ENCODE measurements around the gene LPAR3. TPM values are rescaled to one million over a fixed set of nuclear protein-coding genes. Genes with fewer than 3 reads are reported as not detected.

Gene LPAR3
- total RNA-seq, 1 donor from 2014 or later = 16.2 TPM

DNA sequence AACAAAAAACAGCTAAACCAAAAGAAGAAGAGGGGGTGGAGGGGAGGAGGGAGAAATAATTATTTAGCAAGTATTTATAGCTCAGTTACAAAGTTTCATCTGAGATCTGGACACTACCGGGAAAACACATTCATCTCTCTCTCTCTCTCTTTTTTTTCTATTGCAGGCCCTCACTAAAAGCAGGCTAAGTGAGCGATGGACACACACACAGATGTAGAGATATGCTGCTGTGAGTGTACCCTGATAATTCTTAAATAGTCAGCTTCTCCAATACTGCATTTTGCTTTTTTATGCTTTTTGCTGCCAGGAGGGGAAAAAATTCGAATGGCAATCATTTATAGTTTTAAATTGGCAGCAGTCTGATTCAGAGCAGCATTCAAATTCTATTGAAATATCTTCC, 65.0 kb downstream of the LPAR3 start:
- Histone ChIP-seq H3K27me3 (ENCODE audit: low read depth) (no peaks in the 10 kb centered on the region), H3K27ac (replicated peaks) (no peak overlapping the region), H3K36me3 (no peaks in the 10 kb centered on the region), H3K9me3 (replicated peaks) (no peaks in the 10 kb centered on the region), H3K4me1 (peaks cover 32% of the 10 kb centered on the region), H3K4me3 (no peak overlapping the region)
- DNase-seq = no peak
- TF ChIP-seq, protein P1, sequence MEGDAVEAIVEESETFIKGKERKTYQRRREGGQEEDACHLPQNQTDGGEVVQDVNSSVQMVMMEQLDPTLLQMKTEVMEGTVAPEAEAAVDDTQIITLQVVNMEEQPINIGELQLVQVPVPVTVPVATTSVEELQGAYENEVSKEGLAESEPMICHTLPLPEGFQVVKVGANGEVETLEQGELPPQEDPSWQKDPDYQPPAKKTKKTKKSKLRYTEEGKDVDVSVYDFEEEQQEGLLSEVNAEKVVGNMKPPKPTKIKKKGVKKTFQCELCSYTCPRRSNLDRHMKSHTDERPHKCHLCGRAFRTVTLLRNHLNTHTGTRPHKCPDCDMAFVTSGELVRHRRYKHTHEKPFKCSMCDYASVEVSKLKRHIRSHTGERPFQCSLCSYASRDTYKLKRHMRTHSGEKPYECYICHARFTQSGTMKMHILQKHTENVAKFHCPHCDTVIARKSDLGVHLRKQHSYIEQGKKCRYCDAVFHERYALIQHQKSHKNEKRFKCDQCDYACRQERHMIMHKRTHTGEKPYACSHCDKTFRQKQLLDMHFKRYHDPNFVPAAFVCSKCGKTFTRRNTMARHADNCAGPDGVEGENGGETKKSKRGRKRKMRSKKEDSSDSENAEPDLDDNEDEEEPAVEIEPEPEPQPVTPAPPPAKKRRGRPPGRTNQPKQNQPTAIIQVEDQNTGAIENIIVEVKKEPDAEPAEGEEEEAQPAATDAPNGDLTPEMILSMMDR (IDR thresholded peaks at IDR 0.05; ENCODE audit: borderline replicate concordance) = no peak
- intact Hi-C loops (cut with micrococcal nuclease) = no loop called here

DNA sequence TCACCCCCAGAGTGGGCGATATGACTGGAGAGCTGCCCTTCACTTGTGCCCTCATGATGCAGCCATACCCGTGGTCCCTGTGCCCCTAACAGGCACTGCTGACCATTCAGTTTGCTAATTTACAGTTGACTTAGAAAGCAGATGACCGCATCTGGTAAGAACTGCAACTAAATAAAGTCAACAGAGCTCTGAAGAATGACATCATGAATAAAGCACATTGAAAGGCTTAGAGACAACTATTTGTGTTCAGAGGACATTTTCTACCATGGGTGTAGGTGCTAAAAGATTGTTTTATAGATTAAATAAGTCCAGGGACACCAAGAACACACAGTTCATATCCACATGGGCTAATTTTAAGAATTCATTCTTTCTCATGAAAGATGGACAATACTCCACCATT, 65.5 kb downstream of the LPAR3 start:
- intact Hi-C loops (cut with micrococcal nuclease) = no loop called here

DNA sequence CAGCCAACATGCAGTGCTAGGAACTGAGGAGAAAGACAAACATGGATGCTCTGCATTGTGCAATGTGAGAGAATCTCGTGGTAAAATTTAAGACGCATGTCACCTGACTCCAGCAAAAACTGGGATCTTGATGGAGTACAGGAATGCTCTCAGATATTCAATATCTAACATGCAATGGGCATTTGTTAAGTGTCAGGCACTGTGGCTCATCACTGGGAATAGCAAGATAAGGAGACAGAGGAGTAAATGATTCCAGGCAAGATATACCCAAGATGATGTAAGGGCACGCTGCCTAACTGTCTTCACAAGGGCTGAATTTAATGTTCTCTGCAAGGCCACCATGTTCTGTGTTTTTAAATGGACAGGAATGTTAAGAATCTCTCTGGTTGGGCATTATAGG, 67.8 kb downstream of the LPAR3 start:
- intact Hi-C loops (cut with micrococcal nuclease) = no loop called here
- H3K4me3 ChIP-seq = no peak overlapping the region
- peaks cover 28% of the 10 kb centered on the region for H3K4me1 ChIP-seq
- no peaks in the 10 kb centered on the region for H3K36me3 ChIP-seq
- DNase-seq = no peak
- TF ChIP-seq, protein P1 (IDR thresholded peaks at IDR 0.05; ENCODE audit: borderline replicate concordance) = no peak
- no peaks in the 10 kb centered on the region for H3K9me3 ChIP-seq (replicated peaks)
- no peaks in the 10 kb centered on the region for H3K27me3 ChIP-seq (ENCODE audit: low read depth)
- H3K27ac ChIP-seq (replicated peaks) = no peak overlapping the region

More for the DNA sequence above, 65.5 kb downstream of the LPAR3 start:
- Histone ChIP-seq H3K9me3 (replicated peaks) (no peaks in the 10 kb centered on the region), H3K4me3 (no peak overlapping the region), H3K27me3 (ENCODE audit: low read depth) (no peaks in the 10 kb centered on the region), H3K27ac (replicated peaks) (no peak overlapping the region), H3K36me3 (no peaks in the 10 kb centered on the region), H3K4me1 (peaks cover 32% of the 10 kb centered on the region)
- DNase-seq = no peak
- TF ChIP-seq, protein P1 (IDR thresholded peaks at IDR 0.05; ENCODE audit: borderline replicate concordance) = no peak

DNA sequence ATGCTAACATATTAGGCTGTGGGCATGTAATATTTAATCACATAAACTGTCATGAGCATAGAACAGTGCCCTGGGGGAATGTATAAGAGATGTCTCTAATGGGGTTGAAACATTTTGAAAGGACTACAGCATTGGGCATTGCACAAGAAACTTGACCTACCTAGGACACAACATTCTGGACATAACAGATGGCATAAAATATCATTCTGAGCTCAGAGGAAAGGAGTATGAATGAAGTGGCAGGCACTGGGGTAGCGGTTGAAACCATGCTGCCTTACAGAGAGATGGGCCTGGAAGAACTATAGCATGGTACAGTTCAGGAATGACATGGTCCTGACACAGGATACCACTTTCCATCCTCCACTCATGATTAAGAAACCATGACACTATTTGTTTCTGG, 69.0 kb downstream of the LPAR3 start:
- Histone ChIP-seq H3K9me3 (replicated peaks) (no peaks in the 10 kb centered on the region), H3K27ac (replicated peaks) (no peak overlapping the region), H3K4me1 (peaks cover 26% of the 10 kb centered on the region), H3K4me3 (no peak overlapping the region), H3K36me3 (no peaks in the 10 kb centered on the region), H3K27me3 (ENCODE audit: low read depth) (no peaks in the 10 kb centered on the region)
- DNase-seq = no peak
- TF ChIP-seq, protein P1 (IDR thresholded peaks at IDR 0.05; ENCODE audit: borderline replicate concordance) = no peak
- intact Hi-C loops (cut with micrococcal nuclease) = no loop called here

DNA sequence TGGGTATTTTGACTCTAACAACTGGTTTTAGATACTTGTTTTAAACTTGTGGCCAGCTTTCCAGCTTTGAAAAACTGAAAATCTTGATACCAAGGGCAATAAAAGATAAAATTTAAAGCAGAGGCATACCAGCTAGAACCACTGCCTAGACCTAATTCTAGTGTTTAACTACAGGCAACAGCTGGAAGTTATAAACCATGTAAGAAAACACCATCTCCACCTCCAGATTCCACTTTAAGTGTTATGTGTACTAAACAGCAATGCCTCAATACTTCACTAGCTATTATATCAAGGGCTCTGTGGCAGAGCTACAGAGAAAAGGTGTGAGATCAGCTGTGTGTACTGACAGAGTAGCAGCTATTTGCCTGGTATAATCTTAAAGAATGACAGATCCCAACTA, 69.5 kb downstream of the LPAR3 start:
- Histone ChIP-seq H3K27ac (replicated peaks) (no peak overlapping the region), H3K9me3 (replicated peaks) (no peaks in the 10 kb centered on the region), H3K4me1 (peaks cover 24% of the 10 kb centered on the region), H3K4me3 (no peak overlapping the region), H3K27me3 (ENCODE audit: low read depth) (no peaks in the 10 kb centered on the region), H3K36me3 (no peaks in the 10 kb centered on the region)
- intact Hi-C loops (cut with micrococcal nuclease) = no loop called here
- TF ChIP-seq, protein P1 (IDR thresholded peaks at IDR 0.05; ENCODE audit: borderline replicate concordance) = no peak
- DNase-seq = no peak

DNA sequence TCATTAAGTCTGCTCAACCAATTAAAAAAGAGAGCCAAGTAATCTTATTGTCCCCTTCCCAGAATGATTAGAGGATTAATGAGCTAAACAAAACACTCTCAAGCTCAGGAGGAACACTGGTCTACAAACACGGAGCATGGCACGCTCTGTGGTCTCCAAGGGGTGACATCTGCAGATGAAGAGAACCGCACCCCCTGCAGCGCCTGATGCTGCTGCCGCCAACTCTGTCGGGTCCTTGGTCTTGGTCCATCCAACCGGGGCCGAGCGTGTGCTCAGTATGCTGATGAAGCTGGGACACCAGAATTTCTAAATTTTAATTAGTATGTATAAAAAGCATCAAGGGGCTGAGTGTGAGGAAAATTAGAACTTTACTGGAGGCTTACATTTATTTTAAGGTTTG, 82.7 kb downstream of the LPAR3 start:
- intact Hi-C loops (cut with micrococcal nuclease) = no loop called here
- H3K27me3 ChIP-seq (ENCODE audit: low read depth) = no peaks in the 10 kb centered on the region
- no peaks in the 10 kb centered on the region for H3K4me1 ChIP-seq
- no peak overlapping the region for H3K4me3 ChIP-seq
- no peaks in the 10 kb centered on the region for H3K36me3 ChIP-seq
- no peak for DNase-seq
- no peaks in the 10 kb centered on the region for H3K9me3 ChIP-seq (replicated peaks)
- H3K27ac ChIP-seq (replicated peaks) = no peak overlapping the region
- TF ChIP-seq, protein P1 (IDR thresholded peaks at IDR 0.05; ENCODE audit: borderline replicate concordance) = no peak

Measured in left ventricle myocardium inferior (tissue), 1 donor.